HuH-7 (cell line): ENCODE measurements around the gene KCTD8.
"Not testable (repeated sequence)": the region's sequence is repeated elsewhere in the genome, so short reads cannot be mapped to it uniquely, and the experiment has no call there.

ENCODE experiments used
- DNase-seq: peaks from one replicate; pipeline ENCODE4 v3.0.0; 2011; ENCODE audit warnings: low spot score

Gene KCTD8

GRCh38 chr4:44326741-44327140 lies 121.9 kb downstream of the KCTD8 start:
- DNase-seq = no peak

DNA sequence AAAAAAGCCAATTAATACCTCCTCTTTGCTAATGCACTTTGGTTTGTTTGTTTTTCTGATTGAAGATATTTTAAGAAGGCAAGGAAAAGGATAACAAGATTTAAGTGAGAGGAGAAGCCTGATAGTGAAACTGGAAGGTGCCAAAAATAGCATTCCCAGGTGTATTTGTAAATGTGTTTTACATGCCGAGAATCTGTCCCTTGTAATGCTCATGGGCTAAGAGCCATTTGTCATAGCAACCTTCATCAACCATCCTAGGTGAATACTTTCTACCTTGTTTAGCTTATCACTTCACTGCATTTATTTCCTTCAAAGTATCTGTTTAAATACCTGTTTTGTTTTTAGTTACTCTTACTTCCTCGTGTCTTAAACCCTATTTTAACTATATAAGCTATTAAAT lies 127.8 kb downstream of the KCTD8 start:
- DNase-seq = no peak

DNA sequence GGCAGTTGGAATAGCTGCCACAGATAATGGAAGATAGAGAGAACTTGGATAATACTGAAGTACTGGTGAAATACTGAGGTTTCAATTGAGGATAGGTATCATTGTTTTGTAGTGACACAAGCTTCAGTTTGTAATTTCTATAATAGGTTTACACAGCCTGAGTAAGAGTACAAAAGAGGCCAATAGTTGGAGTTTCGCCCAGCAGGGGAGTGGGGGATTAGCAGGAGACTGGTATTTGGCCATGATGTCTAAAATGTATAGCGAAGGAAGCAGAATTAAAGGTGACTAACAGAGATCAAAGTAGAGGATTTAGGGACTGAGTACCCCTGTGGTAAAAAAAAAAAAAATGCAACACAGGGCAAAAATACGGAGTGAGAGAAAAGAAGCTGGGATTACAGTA lies 129.5 kb downstream of the KCTD8 start:
- no peak for DNase-seq

GRCh38 chr4:44313702-44314101 lies 134.9 kb downstream of the KCTD8 start:
- no peak for DNase-seq

- DNase-seq = no peak
Observed at GRCh38 chr4:44287505-44287904, 161.1 kb downstream of the KCTD8 start.

DNA sequence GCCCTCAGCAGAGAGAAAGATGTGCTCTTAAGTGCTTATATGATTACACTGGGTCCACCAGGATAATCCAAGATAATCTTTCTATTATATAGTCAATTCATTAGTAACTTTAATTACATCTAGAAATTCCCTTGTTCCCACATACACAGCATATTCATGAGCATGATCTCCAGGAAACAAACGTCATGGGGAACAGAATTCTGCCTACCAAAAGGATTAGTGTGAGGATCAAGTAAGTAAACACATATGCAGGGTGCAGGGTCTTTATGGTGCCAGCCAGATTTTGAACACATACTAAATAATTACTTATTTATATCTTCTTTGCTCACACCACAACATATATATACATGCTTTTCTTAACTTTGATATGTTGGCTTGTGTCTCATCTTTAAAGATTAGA lies 169.1 kb downstream of the KCTD8 start:
- DNase-seq = no peak

GRCh38 chr4:44279066-44279465 lies 169.5 kb downstream of the KCTD8 start:
- no peak for DNase-seq

- DNase-seq = no peak
Observed at GRCh38 chr4:44257461-44257860, 191.1 kb downstream of the KCTD8 start.

DNA sequence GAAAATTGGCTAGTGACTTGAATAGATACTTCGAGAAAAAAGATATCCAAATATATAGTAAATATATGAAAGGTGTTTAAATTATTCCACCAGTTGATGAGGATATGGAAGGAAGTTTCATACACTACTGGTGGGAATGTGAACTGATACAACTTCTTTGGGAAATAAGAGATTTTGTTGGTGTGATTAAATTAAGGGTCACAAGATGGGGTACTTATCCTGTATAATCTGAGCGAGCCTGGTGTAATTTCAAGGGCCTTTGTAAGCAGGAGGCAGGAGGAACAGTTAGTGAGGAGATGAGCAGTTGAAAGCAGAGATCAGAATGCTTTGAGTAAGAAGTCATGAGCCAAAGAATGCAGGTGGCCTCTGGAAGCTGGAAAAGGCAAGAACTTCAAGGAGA lies 192.2 kb downstream of the KCTD8 start:
- no peak for DNase-seq

DNA sequence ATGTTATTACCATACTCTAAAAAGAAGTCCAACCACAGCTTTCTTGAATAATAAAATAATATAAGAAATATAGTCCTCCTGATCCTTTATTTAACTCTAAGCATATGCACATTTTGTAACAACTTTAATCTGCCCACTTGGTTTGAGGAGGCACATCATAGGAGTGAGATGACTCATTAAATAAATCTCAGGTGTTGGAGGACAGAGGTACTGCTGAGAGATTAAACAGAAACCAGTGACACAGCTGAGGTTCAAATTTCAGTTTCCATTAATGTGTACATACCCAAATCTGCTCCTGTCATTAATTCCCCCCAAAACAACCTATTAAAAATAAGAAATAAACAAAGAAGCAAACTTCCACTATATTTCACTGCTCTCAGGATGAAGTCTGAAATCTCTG lies 211.0 kb downstream of the KCTD8 start:
- DNase-seq = no peak

- DNase-seq = no peak
Observed at GRCh38 chr4:44235897-44236296, 212.7 kb downstream of the KCTD8 start.

DNA sequence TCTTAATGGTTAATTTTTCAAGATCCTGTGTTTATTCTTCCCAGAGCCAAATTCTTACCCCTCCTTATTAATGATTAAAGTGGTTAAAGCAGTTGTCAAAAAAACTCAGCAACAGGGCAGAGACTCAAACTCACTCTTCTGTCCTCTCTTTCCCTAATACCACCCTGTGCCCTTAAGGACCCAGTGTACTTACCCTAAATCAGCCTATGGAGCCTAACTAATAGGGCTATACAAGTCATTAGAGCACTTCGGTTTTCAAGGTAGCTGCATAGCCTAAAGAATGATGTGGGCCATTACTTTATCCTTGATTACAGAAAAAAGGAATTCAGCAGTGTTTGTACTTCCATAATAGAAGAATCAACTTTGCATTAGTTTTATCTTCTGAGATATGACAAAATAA lies 216.3 kb downstream of the KCTD8 start:
- no peak for DNase-seq

DNA sequence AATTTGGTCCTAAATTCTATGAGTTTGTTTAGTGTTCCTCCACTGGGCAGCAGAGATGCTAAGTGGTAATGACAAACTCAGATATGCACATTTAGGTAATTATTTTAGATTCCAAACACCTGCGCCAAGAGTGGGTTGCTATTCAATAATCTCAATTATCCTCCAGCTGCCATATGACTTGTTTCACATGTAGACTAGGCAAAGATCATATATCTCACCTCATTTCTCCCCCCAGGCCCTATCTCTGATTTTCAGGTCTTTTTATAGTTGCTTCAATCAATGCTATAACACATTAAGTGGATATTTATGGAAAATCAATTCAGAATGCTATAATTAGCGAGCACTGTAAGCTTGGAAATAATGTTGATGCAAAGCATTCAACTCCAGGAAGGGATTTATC lies 217.6 kb downstream of the KCTD8 start:
- no peak for DNase-seq

DNA sequence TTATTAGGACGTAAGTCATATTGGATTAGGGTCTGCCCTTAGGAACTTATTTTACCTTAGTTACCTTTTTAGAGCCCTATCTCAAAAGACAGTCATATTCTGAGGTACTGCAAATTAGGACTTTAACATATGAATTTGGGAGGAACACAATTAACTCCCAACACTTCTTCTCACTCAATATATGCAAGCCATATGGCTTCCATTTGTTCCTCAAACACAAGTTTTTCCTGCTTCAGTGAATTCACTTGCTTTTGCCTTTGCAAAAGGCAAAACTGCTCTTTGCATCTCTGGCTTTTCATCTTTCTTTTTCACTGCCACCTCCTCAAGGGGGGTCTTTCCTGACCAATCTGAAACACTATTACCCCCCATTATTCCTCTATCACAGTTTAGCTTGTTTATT lies 220.3 kb downstream of the KCTD8 start:
- DNase-seq = no peak

DNA sequence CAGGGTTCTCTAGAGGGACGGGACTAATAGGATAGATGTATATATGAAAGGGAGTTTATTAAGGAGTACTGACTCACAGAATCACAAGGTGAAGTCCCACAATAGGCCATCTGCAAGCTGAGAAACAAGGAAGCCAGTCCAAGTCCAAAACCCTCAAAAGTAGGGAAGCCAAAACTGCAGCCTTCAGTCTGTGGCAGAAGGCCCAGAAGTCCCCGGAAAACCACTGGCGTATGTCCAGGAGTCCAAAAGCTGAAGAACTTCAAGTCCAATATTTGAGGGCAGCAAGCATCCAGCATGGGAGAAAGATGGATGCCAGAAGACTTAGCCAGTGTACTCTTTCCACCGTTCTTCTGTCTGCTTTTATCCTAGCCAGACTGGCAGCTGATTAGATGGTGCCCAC lies 227.2 kb downstream of the KCTD8 start:
- no peak for DNase-seq

DNA sequence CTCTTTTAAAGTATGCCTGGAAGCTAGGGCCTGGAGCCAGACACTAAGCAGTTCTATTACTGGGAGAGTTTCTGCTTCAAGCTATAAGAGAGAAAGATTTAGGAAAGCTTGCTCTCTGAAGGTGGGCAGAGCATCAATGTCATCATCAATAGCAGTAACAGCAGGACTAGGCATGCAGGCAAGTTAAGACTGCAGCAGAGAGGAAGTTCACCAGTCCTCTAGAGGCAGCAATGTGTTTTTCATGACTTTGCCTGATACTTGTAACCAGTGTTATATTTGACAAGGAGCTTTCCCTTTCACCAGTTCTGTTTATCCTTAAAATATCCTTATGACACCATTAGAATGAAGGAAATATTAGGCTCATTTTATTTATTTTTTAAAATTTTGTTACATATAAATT lies 237.9 kb downstream of the KCTD8 start:
- DNase-seq = no peak

- no peak for DNase-seq
Observed at GRCh38 chr4:44196796-44197195, 251.8 kb downstream of the KCTD8 start.

DNA sequence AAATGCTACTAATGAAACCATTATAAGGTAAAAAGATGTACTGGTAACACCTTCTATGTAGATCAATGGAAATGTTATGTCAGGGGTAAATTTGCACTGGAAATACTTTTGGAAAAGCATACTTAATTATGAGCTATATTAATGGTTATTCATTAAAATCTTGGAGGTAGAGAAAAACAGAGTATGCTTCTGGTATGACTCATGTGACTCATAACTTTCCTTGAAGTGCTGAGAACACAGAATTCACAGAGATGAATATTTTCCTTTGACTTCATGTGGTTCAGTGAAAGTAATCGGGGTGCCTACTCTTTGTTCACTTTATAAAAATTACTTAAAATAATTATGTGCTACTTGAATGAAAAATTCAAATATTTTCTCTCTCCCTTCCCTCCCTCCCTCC lies 254.2 kb downstream of the KCTD8 start:
- no peak for DNase-seq

DNA sequence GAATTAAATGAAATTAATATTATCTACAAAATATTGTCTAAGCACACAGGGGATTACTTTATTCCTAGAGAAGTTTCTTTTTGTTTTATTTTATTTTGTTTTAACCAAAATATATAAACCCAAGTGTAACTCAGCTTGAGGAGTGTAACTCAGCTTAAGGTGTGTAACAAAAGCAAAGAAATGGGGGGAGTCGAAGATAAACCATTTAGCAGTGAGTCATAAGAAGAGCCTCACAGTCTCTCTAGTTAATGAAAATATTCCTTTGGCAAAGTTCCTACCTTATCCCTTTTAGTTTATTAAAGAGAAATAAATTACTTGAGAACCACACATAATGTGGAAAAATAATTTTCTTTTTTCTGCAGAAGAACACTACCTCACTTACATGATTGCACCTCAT lies 261.8 kb downstream of the KCTD8 start:
- no peak for DNase-seq

DNA sequence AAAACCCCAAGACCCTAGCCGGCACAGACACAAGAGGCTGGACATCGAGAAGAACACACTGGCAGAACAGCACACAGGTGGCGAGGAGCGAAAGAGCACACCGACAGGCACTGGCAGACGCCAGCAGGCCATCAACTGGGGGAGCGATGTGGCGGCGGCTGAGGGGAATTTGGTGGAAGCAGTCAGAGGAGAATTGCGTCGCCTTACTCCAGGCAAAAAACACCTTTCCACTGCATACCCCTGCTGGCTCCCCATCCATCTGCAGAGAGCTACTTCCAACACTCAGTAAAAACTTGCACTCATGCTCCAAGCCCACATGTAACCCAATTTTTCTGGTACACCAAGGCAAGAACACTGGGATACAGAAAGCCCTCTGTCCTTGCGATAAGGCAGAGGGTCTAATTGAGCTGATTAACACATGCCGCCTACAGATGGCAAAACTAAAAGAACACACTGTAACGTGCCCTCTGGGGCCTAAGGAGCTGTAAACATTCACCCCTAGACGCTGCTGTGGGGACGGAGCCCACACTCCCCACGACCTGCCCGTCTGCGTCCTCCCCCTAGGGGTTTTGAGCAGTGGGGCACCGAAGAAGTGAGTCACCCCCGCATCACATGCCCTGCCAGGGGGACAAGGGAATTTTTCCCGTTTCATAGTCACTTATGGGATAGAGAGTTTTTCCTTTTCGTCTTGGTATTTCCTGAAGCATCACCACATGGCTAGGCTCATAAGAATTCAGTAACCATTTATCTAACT lies 262.3 kb downstream of the KCTD8 start:
- no peak for DNase-seq

DNA sequence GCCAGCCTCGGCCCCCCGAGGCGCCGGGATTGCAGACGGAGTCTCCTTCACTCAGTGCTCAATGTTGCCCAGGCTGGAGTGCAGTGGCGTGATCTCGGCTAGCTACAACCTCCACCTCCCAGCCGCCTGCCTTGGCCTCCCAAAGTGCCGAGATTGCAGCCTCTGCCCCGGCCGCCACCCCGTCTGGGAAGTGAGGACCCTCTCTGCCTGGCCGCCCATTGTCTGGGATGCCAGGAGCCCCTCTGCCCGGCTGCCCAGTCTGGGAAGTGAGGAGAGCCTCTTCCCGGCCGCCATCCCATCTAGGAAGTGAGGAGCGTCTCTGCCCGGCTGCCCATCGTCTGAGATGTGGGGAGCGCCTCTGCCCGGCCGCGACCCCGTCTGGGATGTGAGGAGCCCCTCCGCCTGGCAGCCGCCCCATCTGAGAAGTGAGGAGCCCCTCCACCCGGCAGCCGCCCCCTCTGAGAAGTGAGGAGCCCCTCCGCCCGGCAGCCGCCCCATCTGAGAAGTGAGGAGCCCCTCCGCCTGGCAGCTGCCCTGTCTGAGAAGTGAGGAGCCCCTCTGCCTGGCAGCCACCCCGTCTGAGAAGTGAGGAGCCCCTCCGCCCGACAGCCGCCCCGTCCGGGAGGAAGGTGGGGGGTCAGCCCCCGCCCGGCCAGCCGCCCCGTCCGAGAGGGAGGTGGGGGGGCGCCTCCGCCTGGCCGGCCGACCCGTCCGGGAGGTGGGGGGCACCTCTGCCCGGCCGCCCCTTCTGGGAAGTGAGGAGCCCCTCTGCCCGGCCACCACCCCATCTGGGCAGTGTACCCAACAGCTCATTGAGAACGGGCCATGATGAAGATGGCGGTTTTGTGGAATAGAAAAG lies 266.9 kb downstream of the KCTD8 start:
- DNase-seq = not testable (repeated sequence)

DNA sequence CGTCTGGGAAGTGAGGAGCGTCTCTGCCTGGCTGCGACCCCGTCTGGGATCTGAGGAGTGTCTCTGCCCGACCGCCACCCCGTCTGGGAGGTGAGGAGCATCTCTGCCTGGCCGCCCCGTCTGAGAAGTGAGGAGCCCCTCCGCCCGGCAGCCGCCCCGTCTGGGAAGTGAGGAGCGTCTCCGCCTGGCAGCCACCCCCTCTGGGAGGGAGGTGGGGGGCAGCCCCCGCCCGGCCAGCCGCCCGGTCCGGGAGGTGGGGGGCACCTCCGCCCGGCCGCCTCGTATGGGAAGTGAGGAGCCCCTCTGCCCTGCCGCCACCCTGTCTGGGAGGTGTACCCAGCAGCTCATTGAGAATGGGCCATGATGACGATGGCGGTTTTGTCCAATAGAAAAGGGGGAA lies 280.8 kb downstream of the KCTD8 start:
- DNase-seq = not testable (repeated sequence)

DNA sequence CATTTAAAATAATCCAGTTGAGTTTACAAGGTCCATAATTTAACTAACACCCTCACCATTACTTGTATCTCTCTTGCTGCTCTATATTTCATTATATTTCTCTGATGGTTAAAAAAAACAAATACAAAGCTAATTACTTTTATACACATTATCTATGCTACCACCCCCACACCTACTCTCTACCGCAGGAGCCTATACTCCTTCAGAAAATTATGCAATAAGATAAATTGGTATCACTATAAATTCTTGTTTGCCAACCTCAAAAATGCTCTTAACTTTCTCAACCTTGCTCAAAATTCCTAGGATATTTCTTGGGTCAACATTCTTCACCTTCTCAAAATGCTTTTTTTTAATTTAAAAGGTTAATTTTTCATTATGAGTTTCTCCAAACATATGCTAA lies 282.7 kb downstream of the KCTD8 start:
- DNase-seq = no peak
